Activated CD4-positive, CD25-positive, alpha-beta regulatory T cell treated with anti-CD3 and anti-CD28 coated beads, Interleukin-2, amount 50 U/mL, for 72 hours (primary cell): ENCODE data around the gene PIP4K2A.

Experiments
- DNase-seq: peaks from one replicate; pipeline ENCODE4 v3.0.0; 2021

Gene PIP4K2A

GRCh38 chr10:22617516-22617915 lies 96.9 kb downstream of the PIP4K2A start:
- no peak for DNase-seq

- no peak for DNase-seq
Observed at GRCh38 chr10:22617051-22617450, 97.3 kb downstream of the PIP4K2A start.

GRCh38 chr10:22615819-22616499 lies 98.4 kb downstream of the PIP4K2A start:
- no peak for DNase-seq

GRCh38 chr10:22615101-22615500 lies 99.3 kb downstream of the PIP4K2A start:
- no peak for DNase-seq

GRCh38 chr10:22613011-22613410 lies 101.4 kb downstream of the PIP4K2A start:
- no peak for DNase-seq

- DNase-seq, result no peak
Observed at GRCh38 chr10:22612318-22612717, 102.1 kb downstream of the PIP4K2A start.

GRCh38 chr10:22611425-22612115 lies 102.8 kb downstream of the PIP4K2A start:
- DNase-seq, result no peak

GRCh38 chr10:22610610-22611009 lies 103.8 kb downstream of the PIP4K2A start:
- no peak for DNase-seq

GRCh38 chr10:22609719-22610465 lies 104.5 kb downstream of the PIP4K2A start:
- DNase-seq, result no peak

GRCh38 chr10:22609251-22609650 lies 105.1 kb downstream of the PIP4K2A start:
- no peak for DNase-seq

- DNase-seq, result no peak
Observed at GRCh38 chr10:22607261-22607660, 107.1 kb downstream of the PIP4K2A start.

- DNase-seq, result no peak
Observed at GRCh38 chr10:22606164-22606614, 108.2 kb downstream of the PIP4K2A start.

- no peak for DNase-seq
Observed at GRCh38 chr10:22605168-22605567, 109.2 kb downstream of the PIP4K2A start.

- no peak for DNase-seq
Observed at GRCh38 chr10:22604344-22605126, 109.8 kb downstream of the PIP4K2A start.

GRCh38 chr10:22603581-22603980 lies 110.8 kb downstream of the PIP4K2A start:
- DNase-seq, result no peak

- DNase-seq, result no peak
Observed at GRCh38 chr10:22601618-22602017, 112.8 kb downstream of the PIP4K2A start.

GRCh38 chr10:22599636-22600228 lies 114.6 kb downstream of the PIP4K2A start:
- DNase-seq, result no peak

GRCh38 chr10:22599048-22599561 lies 115.3 kb downstream of the PIP4K2A start:
- no peak for DNase-seq

GRCh38 chr10:22598478-22598877 lies 115.9 kb downstream of the PIP4K2A start:
- no peak for DNase-seq

- DNase-seq, result no peak
Observed at GRCh38 chr10:22597138-22597537, 117.2 kb downstream of the PIP4K2A start.

GRCh38 chr10:22593636-22594198 lies 120.7 kb downstream of the PIP4K2A start:
- DNase-seq, result no peak

GRCh38 chr10:22593026-22593425 lies 121.4 kb downstream of the PIP4K2A start:
- DNase-seq, result no peak
